ENCODE data around the gene MIAT.
"Not testable (repeated sequence)": the region's sequence is repeated elsewhere in the genome, so short reads cannot be mapped to it uniquely, and the experiment has no call there.

Gene MIAT

GRCh38 chr22:26656891-26657851, at the start of gene MIAT:
TSS of gene MIAT (plus strand) at chr22:26657588.
- peak; percentile 40 for DNase-seq

- peak; percentile 44 for DNase-seq
Measured at GRCh38 chr22:26608129-26608528, 49.3 kb upstream of the MIAT start.

GRCh38 chr22:26609287-26609686, 48.1 kb upstream of the MIAT start:
- DNase-seq: no peak

- DNase-seq: no peak
Measured at GRCh38 chr22:26610072-26610958, 47.1 kb upstream of the MIAT start.

GRCh38 chr22:26610996-26611395, 46.4 kb upstream of the MIAT start:
- DNase-seq: no peak

GRCh38 chr22:26612652-26613051, 44.7 kb upstream of the MIAT start:
- DNase-seq: no peak

- DNase-seq: not testable (repeated sequence)
Measured at GRCh38 chr22:26613753-26614152, 43.6 kb upstream of the MIAT start.

- no peak for DNase-seq
Measured at GRCh38 chr22:26614322-26614721, 43.1 kb upstream of the MIAT start.

GRCh38 chr22:26615149-26615548, 42.2 kb upstream of the MIAT start:
- no peak for DNase-seq

GRCh38 chr22:26615830-26616435, 41.5 kb upstream of the MIAT start:
- no peak for DNase-seq

GRCh38 chr22:26616650-26617049, 40.7 kb upstream of the MIAT start:
- DNase-seq: no peak

- no peak for DNase-seq
Measured at GRCh38 chr22:26617271-26618199, 39.9 kb upstream of the MIAT start, which contains the start of gene CRYBB1. TSS of gene CRYBB1 (minus strand) at chr22:26618027. CDS start at chr22:26616319, 1,708 bp downstream.

GRCh38 chr22:26618455-26618854, 38.9 kb upstream of the MIAT start:
- no peak for DNase-seq

GRCh38 chr22:26619510-26619909, 37.9 kb upstream of the MIAT start:
- no peak for DNase-seq

GRCh38 chr22:26620197-26620596, 37.2 kb upstream of the MIAT start:
- no peak for DNase-seq

- no peak for DNase-seq
Measured at GRCh38 chr22:26621663-26622062, 35.7 kb upstream of the MIAT start, which contains the start of gene CRYBA4. TSS of gene CRYBA4 (plus strand) at chr22:26621963. CDS start at chr22:26622597, 634 bp downstream.

GRCh38 chr22:26623984-26624383, 33.4 kb upstream of the MIAT start:
- no peak for DNase-seq

- no peak for DNase-seq
Measured at GRCh38 chr22:26624803-26625202, 32.6 kb upstream of the MIAT start.

GRCh38 chr22:26629988-26630761, 27.2 kb upstream of the MIAT start:
- DNase-seq: no peak

GRCh38 chr22:26631282-26631681, 26.1 kb upstream of the MIAT start:
- DNase-seq: no peak

Measured in NCI-H2227 treated with DMSO at 0.1 percent for 48 hours (cell line).